ENCODE results near the gene GJA1. TPM values are rescaled to one million over a fixed set of nuclear protein-coding genes. Genes with fewer than 3 reads are reported as not detected.

GJA1 gene
- total and polyA plus RNA-seq, 2 of the 4 experiments (the other 2 are of a cell fraction) = 180 to 323 TPM

GRCh38 chr6:121441477-121441876 lies 6.0 kb downstream of the GJA1 start:
- H3K4me2 ChIP-seq (ENCODE audit: low read depth, low read length) = peak overlapping the region; percentile 58
- H3K9me1 ChIP-seq (ENCODE audit: insufficient read depth, low read length) = peaks cover 8% of the 10 kb centered on the region; the same call in 1 of the 2 replicates
- H3K56ac ChIP-seq (ENCODE audit: extremely low read depth, insufficient read depth, low read length) = no peak overlapping the region
- peak overlapping the region; percentile 76 for H3K23ac ChIP-seq (ENCODE audit: low read depth, low read length)
- no peaks in the 10 kb centered on the region for H3K27me3 ChIP-seq (ENCODE audit: control insufficient read depth, insufficient read depth, low read length)
- in situ Hi-C loops (cut with MboI; ENCODE audit: low sequenced_read_pairs) = no loop called here
- H4K5ac ChIP-seq (ENCODE audit: low read depth, low read length) = no peak overlapping the region
- H4K91ac ChIP-seq (ENCODE audit: insufficient read depth, low read depth, low read length) = no peak overlapping the region
- H3K4me1 ChIP-seq (ENCODE audit: control insufficient read depth, insufficient read depth, low read length) = peaks cover 15% of the 10 kb centered on the region
- peak overlapping the region; percentile 79 for H3K14ac ChIP-seq (replicated peaks; ENCODE audit: low read depth, low read length)
- BruUV-seq (replicated peaks) = no TSS peak
- dilution Hi-C loops (cut with HindIII; ENCODE audit: low sequenced_read_pairs, unreplicated experiment) = no loop called here
- H3K36me3 ChIP-seq (ENCODE audit: control insufficient read depth, insufficient read depth, low read length) = peaks cover 11% of the 10 kb centered on the region
- no peak overlapping the region for H2AFZ ChIP-seq (replicated peaks; ENCODE audit: low read length, poor library complexity)
- peak overlapping the region; percentile 26; the same call in 1 of the 2 replicates for H2BK20ac ChIP-seq (ENCODE audit: low read depth, low read length)
- H3K9me3 ChIP-seq (ENCODE audit: control insufficient read depth, insufficient read depth, low read length) = no peaks in the 10 kb centered on the region
- no peak for TF ChIP-seq CTCF (conservative IDR thresholded peaks at IDR 0.05; ENCODE audit: low read depth, low read length)
- TF ChIP-seq BHLHE40 (IDR thresholded peaks at IDR 0.05; ENCODE audit: low read depth, low read length) = no peak
- no peak for TF ChIP-seq USF2 (IDR thresholded peaks at IDR 0.05; ENCODE audit: low read depth, low read length)
- no peak for TF ChIP-seq RAD21 (IDR thresholded peaks at IDR 0.05; ENCODE audit: low read length)
- no peak for TF ChIP-seq CEBPB (IDR thresholded peaks at IDR 0.05; ENCODE audit: low read depth, low read length)
- TF ChIP-seq SMC3 (IDR thresholded peaks at IDR 0.05; ENCODE audit: low read depth, low read length) = no peak
- TF ChIP-seq RFX5 (IDR thresholded peaks at IDR 0.05; ENCODE audit: low read depth, low read length) = no peak
- TF ChIP-seq POLR2A (IDR thresholded peaks at IDR 0.05; ENCODE audit: low read depth, low read length) = no peak
- no peak for TF ChIP-seq RCOR1 (IDR thresholded peaks at IDR 0.05; ENCODE audit: insufficient replicate concordance, low read length)
- no peak for TF ChIP-seq FOS (IDR thresholded peaks at IDR 0.05; ENCODE audit: low read depth, low read length)
- TF ChIP-seq MAFK (IDR thresholded peaks at IDR 0.05; ENCODE audit: low read depth, low read length) = no peak
- no peak for TF ChIP-seq MXI1 (IDR thresholded peaks at IDR 0.05; ENCODE audit: borderline replicate concordance, low read depth, low read length)
- no peak for TF ChIP-seq NFE2L2 (IDR thresholded peaks at IDR 0.05; ENCODE audit: low read depth, low read length)
- TF ChIP-seq MAZ (IDR thresholded peaks at IDR 0.05; ENCODE audit: borderline replicate concordance, low read depth, low read length) = no peak
- no peak for TF ChIP-seq ELK1 (IDR thresholded peaks at IDR 0.05; ENCODE audit: borderline replicate concordance, low read depth, low read length)
- no peak for TF ChIP-seq CHD1 (IDR thresholded peaks at IDR 0.05; ENCODE audit: low read depth, low read length)
- H2BK5ac ChIP-seq (ENCODE audit: low read depth, low read length, poor library complexity, severe bottlenecking) = peak overlapping the region; percentile 12
- CTCF ChIA-PET = no interaction called here
- H2AK5ac ChIP-seq (ENCODE audit: low read depth, low read length) = 0 out of 2 replicates have a peak overlapping the region, but pooled peaks have one; percentile 47
- no peak overlapping the region for H2BK120ac ChIP-seq (ENCODE audit: low read depth, low read length)
- H3K4ac ChIP-seq (ENCODE audit: low read depth, low read length) = no peak overlapping the region
- no peak overlapping the region for H2BK15ac ChIP-seq (ENCODE audit: low read depth, low read length)
- H3K4me3 ChIP-seq (ENCODE audit: insufficient read depth, low read depth, low read length) = no peak overlapping the region
- peaks cover 59% of the 10 kb centered on the region for H4K20me1 ChIP-seq (ENCODE audit: insufficient read depth, low read length)
- POLR2A ChIA-PET (ENCODE audit: unreplicated experiment) = no interaction called here
- H3K79me1 ChIP-seq (ENCODE audit: low read depth in 1 of 2, low read length in 2 of 2) = peaks cover 3 to 42% of the 10 kb centered on the region in 2 experiments; a peak in 2 of 4 replicates
- 54% methylated on average over 3 of the region's 4 CpGs; no CpG with 5 or more reads in 1 of the 2 experiments for WGBS, 2 experiments (ENCODE audit: extremely low coverage in 2 of 2, insufficient read length in 1 of 2)
- H4K8ac ChIP-seq (ENCODE audit: low read depth in 2 of 2, low read length in 2 of 2) = peak overlapping the region in 1 of 2 experiments; percentile 57; a peak in 2 of 4 replicates
- H3K18ac ChIP-seq (ENCODE audit: low read depth, low read length) = peak overlapping the region; percentile 7; the same call in 1 of the 2 replicates
- ATAC-seq (ENCODE audit: low read depth) (no peak), DNase-seq (no peak)
- 0 out of 2 replicates have a peak overlapping the region, but pooled peaks have one; percentile 27 for H3K27ac ChIP-seq (ENCODE audit: insufficient read depth, low read length)
- H3K9ac ChIP-seq (ENCODE audit: low read depth, low read length) = no peak overlapping the region
- H2AK9ac ChIP-seq (replicated peaks; ENCODE audit: low read depth, low read length, poor library complexity) = no peak overlapping the region
- intact Hi-C loops (cut with micrococcal nuclease) = no loop called here

Measured in IMR-90 (cell line).